ENCODE results near the gene ANKMY1.

Gene ANKMY1

GRCh38 chr2:240526521-240526920 lies 31.3 kb downstream of the ANKMY1 start:
- no peaks in the 10 kb centered on the region for H3K9me2 ChIP-seq (replicated peaks; ENCODE audit: low read depth, low read length)
- no peak overlapping the region for H3K9ac ChIP-seq (ENCODE audit: low read depth, low read length, poor library complexity, severe bottlenecking)
- H3K79me2 ChIP-seq (ENCODE audit: insufficient read depth, low read length): no peaks in the 10 kb centered on the region
- no peak for TF ChIP-seq CTCF (conservative IDR thresholded peaks at IDR 0.05; ENCODE audit: low read length)
- no peak for TF ChIP-seq EZH2phosphoT487 (IDR thresholded peaks at IDR 0.05; ENCODE audit: borderline replicate concordance)
- peaks cover 24% of the 10 kb centered on the region; the same call in 1 of the 2 replicates for H3K9me3 ChIP-seq (ENCODE audit: insufficient read depth, low read depth, low read length)
- no peaks in the 10 kb centered on the region for H3F3A ChIP-seq (ENCODE audit: low read depth)
- H3K36me3 ChIP-seq (ENCODE audit: insufficient read depth, low read length): peaks cover 60% of the 10 kb centered on the region; the same call in 1 of the 2 replicates
- H3K4me2 ChIP-seq (ENCODE audit: low read depth, low read length, poor library complexity, severe bottlenecking): no peak overlapping the region
- no peaks in the 10 kb centered on the region for H4K20me1 ChIP-seq (ENCODE audit: insufficient read depth, low read length, poor library complexity, severe bottlenecking)
- no peak overlapping the region for H2AFZ ChIP-seq (ENCODE audit: low read length)
- no peak overlapping the region for H3K4me3 ChIP-seq (ENCODE audit: low read length, poor library complexity, severe bottlenecking)
- no peaks in the 10 kb centered on the region for H3K27me3 ChIP-seq (ENCODE audit: insufficient read depth, low read length, poor library complexity, severe bottlenecking)
- no peaks in the 10 kb centered on the region for H3K4me1 ChIP-seq (ENCODE audit: insufficient read depth, low read length, poor library complexity, severe bottlenecking)

- no peaks in the 10 kb centered on the region for H3K9me2 ChIP-seq (replicated peaks; ENCODE audit: low read depth, low read length)
- peaks cover 18% of the 10 kb centered on the region; the same call in 1 of the 2 replicates for H3K9me3 ChIP-seq (ENCODE audit: insufficient read depth, low read depth, low read length)
- no peak overlapping the region for H3K4me3 ChIP-seq (ENCODE audit: low read length, poor library complexity, severe bottlenecking)
- H3K9ac ChIP-seq (ENCODE audit: low read depth, low read length, poor library complexity, severe bottlenecking): no peak overlapping the region
- no peaks in the 10 kb centered on the region for H3K27me3 ChIP-seq (ENCODE audit: insufficient read depth, low read length, poor library complexity, severe bottlenecking)
- H3K4me2 ChIP-seq (ENCODE audit: low read depth, low read length, poor library complexity, severe bottlenecking): no peak overlapping the region
- TF ChIP-seq CTCF (conservative IDR thresholded peaks at IDR 0.05; ENCODE audit: low read length) (no peak), EZH2phosphoT487 (IDR thresholded peaks at IDR 0.05; ENCODE audit: borderline replicate concordance) (no peak)
- H4K20me1 ChIP-seq (ENCODE audit: insufficient read depth, low read length, poor library complexity, severe bottlenecking): no peaks in the 10 kb centered on the region
- H3K79me2 ChIP-seq (ENCODE audit: insufficient read depth, low read length): no peaks in the 10 kb centered on the region
- peaks cover 54% of the 10 kb centered on the region; the same call in 1 of the 2 replicates for H3K36me3 ChIP-seq (ENCODE audit: insufficient read depth, low read length)
- no peaks in the 10 kb centered on the region for H3F3A ChIP-seq (ENCODE audit: low read depth)
- no peaks in the 10 kb centered on the region for H3K4me1 ChIP-seq (ENCODE audit: insufficient read depth, low read length, poor library complexity, severe bottlenecking)
- H2AFZ ChIP-seq (ENCODE audit: low read length): no peak overlapping the region
Measured at GRCh38 chr2:240525802-240526201, 32.0 kb downstream of the ANKMY1 start.

GRCh38 chr2:240524963-240525718 lies 32.6 kb downstream of the ANKMY1 start:
- H3K27me3 ChIP-seq (ENCODE audit: insufficient read depth, low read length, poor library complexity, severe bottlenecking): no peaks in the 10 kb centered on the region
- no peak overlapping the region for H2AFZ ChIP-seq (ENCODE audit: low read length)
- H3K4me1 ChIP-seq (ENCODE audit: insufficient read depth, low read length, poor library complexity, severe bottlenecking): no peaks in the 10 kb centered on the region
- H3K4me2 ChIP-seq (ENCODE audit: low read depth, low read length, poor library complexity, severe bottlenecking): no peak overlapping the region
- no peak for TF ChIP-seq EZH2phosphoT487 (IDR thresholded peaks at IDR 0.05; ENCODE audit: borderline replicate concordance)
- TF ChIP-seq CTCF (conservative IDR thresholded peaks at IDR 0.05; ENCODE audit: low read length): no peak
- H3K9me3 ChIP-seq (ENCODE audit: insufficient read depth, low read depth, low read length): peaks cover 18% of the 10 kb centered on the region; the same call in 1 of the 2 replicates
- no peaks in the 10 kb centered on the region for H4K20me1 ChIP-seq (ENCODE audit: insufficient read depth, low read length, poor library complexity, severe bottlenecking)
- H3K36me3 ChIP-seq (ENCODE audit: insufficient read depth, low read length): peaks cover 49% of the 10 kb centered on the region; the same call in 1 of the 2 replicates
- no peak overlapping the region for H3K4me3 ChIP-seq (ENCODE audit: low read length, poor library complexity, severe bottlenecking)
- H3K79me2 ChIP-seq (ENCODE audit: insufficient read depth, low read length): no peaks in the 10 kb centered on the region
- H3K9ac ChIP-seq (ENCODE audit: low read depth, low read length, poor library complexity, severe bottlenecking): no peak overlapping the region
- H3F3A ChIP-seq (ENCODE audit: low read depth): no peaks in the 10 kb centered on the region
- no peaks in the 10 kb centered on the region for H3K9me2 ChIP-seq (replicated peaks; ENCODE audit: low read depth, low read length)
